WTC11 (cell line): Measurements from ENCODE around the gene RAP1GDS1. TPM values are rescaled to one million over a fixed set of nuclear protein-coding genes. Genes with fewer than 3 reads are reported as not detected.

Experiments
- ATAC-seq: fragments of 200-7000 bp; cut with Tn5 transposase; 2 replicates; pipeline ENCODE4 v1.10.0; 2021; ENCODE audit warnings: mild to moderate bottlenecking, moderate library complexity
- CTCF ChIA-PET: fragments of 300-600 bp; sonication (Branson Sonifier 250); formaldehyde crosslinking; loops from one replicate; lab custom pipeline; 2021; ENCODE audit warnings: antibody characterized with exemption; lab: Charles Lee
- POLR2A ChIA-PET: fragments of 350-600 bp; sonication (Branson Sonifier 250); formaldehyde crosslinking; loops from one replicate; lab custom pipeline; 2021; ENCODE audit warnings: antibody characterized with exemption; lab: Charles Lee
- DNase-seq: peaks from one replicate; pipeline ENCODE4 v3.0.0; 2021; ENCODE audit warnings: low spot score
- H3K27ac Mint-ChIP-seq: 2 replicates; pipeline ENCODE4 v1.8.0; 2021; ENCODE audit warnings: mixed read lengths
- H3K27me3 Mint-ChIP-seq: 2 replicates; pipeline ENCODE4 v1.8.0; 2021; ENCODE audit warnings: low read depth, mild to moderate bottlenecking, moderate library complexity, mixed read lengths
- H3K36me3 Mint-ChIP-seq: 2 replicates; pipeline ENCODE4 v1.8.0; 2021; ENCODE audit warnings: mixed read lengths
- H3K4me1 Mint-ChIP-seq: 2 replicates; pipeline ENCODE4 v1.8.0; 2022; ENCODE audit warnings: mixed read lengths
- H3K4me3 Mint-ChIP-seq: 2 replicates; pipeline ENCODE4 v1.8.0; 2021; ENCODE audit warnings: mild to moderate bottlenecking, moderate library complexity, mixed read lengths
- H3K9me3 Mint-ChIP-seq: 2 replicates; pipeline ENCODE4 v1.8.0; 2021; ENCODE audit warnings: mixed read lengths
- ARID4B ChIP-seq: sonication (generic); formaldehyde crosslinking; IDR thresholded peaks from 2 replicates; pipeline ENCODE4 v1.8.0; 2023; ENCODE audit warnings: missing genetic modification reagents, mild to moderate bottlenecking, borderline replicate concordance
- ERG ChIP-seq: fragments of 250-450 bp; sonication (Bioruptor Pico); IDR thresholded peaks from 2 replicates; pipeline ENCODE4 v1.8.0; 2021; ENCODE audit warnings: mild to moderate bottlenecking
- ESRRA ChIP-seq: sonication (generic); formaldehyde crosslinking; IDR thresholded peaks from 2 replicates; pipeline ENCODE4 v1.8.1; 2022; ENCODE audit warnings: mild to moderate bottlenecking, missing genetic modification reagents, borderline replicate concordance
- IRF1 ChIP-seq: sonication (generic); formaldehyde crosslinking; IDR thresholded peaks from 2 replicates; pipeline ENCODE4 v1.8.0; 2023; ENCODE audit warnings: missing genetic modification reagents
- NFE2L1 ChIP-seq: sonication (generic); formaldehyde crosslinking; IDR thresholded peaks from 2 replicates; pipeline ENCODE4 v1.8.1; 2023; ENCODE audit warnings: missing genetic modification reagents
- NFYB ChIP-seq: sonication (generic); formaldehyde crosslinking; conservative IDR thresholded peaks from 2 replicates; pipeline ENCODE4 v1.8.0; 2022; ENCODE audit warnings: low read depth, missing genetic modification reagents
- OVOL2 ChIP-seq: fragments of 250-450 bp; sonication (Bioruptor Pico); IDR thresholded peaks from 2 replicates; pipeline ENCODE4 v1.9.0; 2021; ENCODE audit warnings: mild to moderate bottlenecking, borderline replicate concordance
- RELA ChIP-seq: sonication (generic); formaldehyde crosslinking; IDR thresholded peaks from 2 replicates; pipeline ENCODE4 v1.8.1; 2022; ENCODE audit warnings: missing genetic modification reagents, mild to moderate bottlenecking, borderline replicate concordance
- ZNF138 ChIP-seq: sonication (generic); formaldehyde crosslinking; conservative IDR thresholded peaks from 2 replicates; pipeline ENCODE4 v1.8.1; 2022; ENCODE audit warnings: mild to moderate bottlenecking, moderate library complexity, missing genetic modification reagents
- ZNF263 ChIP-seq: sonication (generic); formaldehyde crosslinking; IDR thresholded peaks from 2 replicates; pipeline ENCODE4 v1.8.1; 2022; ENCODE audit warnings: low read depth, mild to moderate bottlenecking, moderate library complexity, missing genetic modification reagents
- ZNF425 ChIP-seq: fragments of 250-450 bp; sonication (Bioruptor Pico); conservative IDR thresholded peaks from 2 replicates; pipeline ENCODE4 v1.9.0; 2021; ENCODE audit warnings: mild to moderate bottlenecking
- ZNF532 ChIP-seq: fragments of 250-450 bp; sonication (Bioruptor Pico); IDR thresholded peaks from 2 replicates; pipeline ENCODE4 v1.9.0; 2021; ENCODE audit warnings: mild to moderate bottlenecking, borderline replicate concordance
- total RNA-seq: library from RNA; stranded (reverse); gene quantifications from 3 replicates; pipeline ENCODE4 v1.2.3, GENCODE V29; 2021
- TF ChIP-seq, protein P1 (sequence below): fragments of 200-600 bp; IDR thresholded peaks from 2 replicates; pipeline ENCODE4 v1.8.0; 2022; ENCODE audit warnings: antibody characterized with exemption

Gene RAP1GDS1
- total RNA-seq, 1 experiment from 2014 or later: 29.9 TPM

DNA sequence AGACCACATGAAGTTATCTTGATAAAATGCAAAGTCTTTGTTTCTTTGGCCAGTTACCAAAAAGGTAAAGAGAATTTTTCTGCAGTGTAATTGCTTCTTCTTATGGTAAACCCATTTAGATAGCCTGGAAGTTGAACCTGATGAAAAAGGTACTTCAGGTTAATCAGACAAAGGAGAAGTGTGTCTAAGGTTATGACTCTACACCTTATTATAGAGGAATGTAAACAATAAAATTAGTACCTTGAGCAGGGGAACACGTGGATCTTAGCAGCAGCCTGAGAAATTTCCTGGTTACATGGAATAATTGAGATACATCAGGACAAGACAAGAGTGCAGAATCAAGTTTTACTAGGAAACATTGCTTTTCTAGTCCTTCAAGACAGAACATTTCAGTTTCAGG, 70.8 kb downstream of the RAP1GDS1 start:
- peaks cover 46% of the 10 kb centered on the region for H3K9me3 Mint-ChIP-seq
- no peak overlapping the region for H3K4me3 Mint-ChIP-seq
- H3K4me1 Mint-ChIP-seq: peaks cover 14% of the 10 kb centered on the region
- H3K27ac Mint-ChIP-seq: no peak overlapping the region
- H3K36me3 Mint-ChIP-seq: peaks cover 53% of the 10 kb centered on the region
- peaks cover 14% of the 10 kb centered on the region for H3K27me3 Mint-ChIP-seq
- CTCF ChIA-PET: no interaction called here
- DNase-seq (no peak), ATAC-seq (no peak)
- TF ChIP-seq, protein P1, sequence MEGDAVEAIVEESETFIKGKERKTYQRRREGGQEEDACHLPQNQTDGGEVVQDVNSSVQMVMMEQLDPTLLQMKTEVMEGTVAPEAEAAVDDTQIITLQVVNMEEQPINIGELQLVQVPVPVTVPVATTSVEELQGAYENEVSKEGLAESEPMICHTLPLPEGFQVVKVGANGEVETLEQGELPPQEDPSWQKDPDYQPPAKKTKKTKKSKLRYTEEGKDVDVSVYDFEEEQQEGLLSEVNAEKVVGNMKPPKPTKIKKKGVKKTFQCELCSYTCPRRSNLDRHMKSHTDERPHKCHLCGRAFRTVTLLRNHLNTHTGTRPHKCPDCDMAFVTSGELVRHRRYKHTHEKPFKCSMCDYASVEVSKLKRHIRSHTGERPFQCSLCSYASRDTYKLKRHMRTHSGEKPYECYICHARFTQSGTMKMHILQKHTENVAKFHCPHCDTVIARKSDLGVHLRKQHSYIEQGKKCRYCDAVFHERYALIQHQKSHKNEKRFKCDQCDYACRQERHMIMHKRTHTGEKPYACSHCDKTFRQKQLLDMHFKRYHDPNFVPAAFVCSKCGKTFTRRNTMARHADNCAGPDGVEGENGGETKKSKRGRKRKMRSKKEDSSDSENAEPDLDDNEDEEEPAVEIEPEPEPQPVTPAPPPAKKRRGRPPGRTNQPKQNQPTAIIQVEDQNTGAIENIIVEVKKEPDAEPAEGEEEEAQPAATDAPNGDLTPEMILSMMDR: no peak
- TF ChIP-seq ARID4B (CRISPR knock-in tag): no peak
- no peak for TF ChIP-seq ZNF263
- TF ChIP-seq ERG: no peak
- TF ChIP-seq IRF1 (CRISPR knock-in tag): no peak
- no peak for TF ChIP-seq ESRRA
- POLR2A ChIA-PET: no interaction called here

GRCh38 chr4:98334461-98334860, 73.3 kb downstream of the RAP1GDS1 start:
- ATAC-seq (no peak), DNase-seq (no peak)
- peaks cover 33% of the 10 kb centered on the region for H3K4me1 Mint-ChIP-seq
- H3K4me3 Mint-ChIP-seq: no peak overlapping the region
- H3K27ac Mint-ChIP-seq: no peak overlapping the region
- POLR2A ChIA-PET: no interaction called here
- peaks cover 31% of the 10 kb centered on the region for H3K9me3 Mint-ChIP-seq
- peaks cover 33% of the 10 kb centered on the region for H3K36me3 Mint-ChIP-seq
- CTCF ChIA-PET: no interaction called here
- H3K27me3 Mint-ChIP-seq: peaks cover 14% of the 10 kb centered on the region
- TF ChIP-seq ZNF425 (CRISPR knock-in tag) (no peak), NFE2L1 (CRISPR knock-in tag) (no peak), ARID4B (CRISPR knock-in tag) (no peak), RELA (CRISPR knock-in tag) (no peak), ZNF138 (CRISPR knock-in tag) (no peak), ZNF532 (CRISPR knock-in tag) (no peak), OVOL2 (CRISPR knock-in tag) (no peak), NFYB (CRISPR knock-in tag) (no peak), IRF1 (CRISPR knock-in tag) (no peak)
